Measurements from ENCODE around the gene IFRD2.

- TF ChIP-seq POLR2A (IDR thresholded peaks at IDR 0.05), result no peak
- TF ChIP-seq, protein P1, sequence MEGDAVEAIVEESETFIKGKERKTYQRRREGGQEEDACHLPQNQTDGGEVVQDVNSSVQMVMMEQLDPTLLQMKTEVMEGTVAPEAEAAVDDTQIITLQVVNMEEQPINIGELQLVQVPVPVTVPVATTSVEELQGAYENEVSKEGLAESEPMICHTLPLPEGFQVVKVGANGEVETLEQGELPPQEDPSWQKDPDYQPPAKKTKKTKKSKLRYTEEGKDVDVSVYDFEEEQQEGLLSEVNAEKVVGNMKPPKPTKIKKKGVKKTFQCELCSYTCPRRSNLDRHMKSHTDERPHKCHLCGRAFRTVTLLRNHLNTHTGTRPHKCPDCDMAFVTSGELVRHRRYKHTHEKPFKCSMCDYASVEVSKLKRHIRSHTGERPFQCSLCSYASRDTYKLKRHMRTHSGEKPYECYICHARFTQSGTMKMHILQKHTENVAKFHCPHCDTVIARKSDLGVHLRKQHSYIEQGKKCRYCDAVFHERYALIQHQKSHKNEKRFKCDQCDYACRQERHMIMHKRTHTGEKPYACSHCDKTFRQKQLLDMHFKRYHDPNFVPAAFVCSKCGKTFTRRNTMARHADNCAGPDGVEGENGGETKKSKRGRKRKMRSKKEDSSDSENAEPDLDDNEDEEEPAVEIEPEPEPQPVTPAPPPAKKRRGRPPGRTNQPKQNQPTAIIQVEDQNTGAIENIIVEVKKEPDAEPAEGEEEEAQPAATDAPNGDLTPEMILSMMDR (IDR thresholded peaks at IDR 0.05), result no peak
Observed at GRCh38 chr3:50325113-50325480, 32.9 kb upstream of the IFRD2 start.

All from upper lobe of left lung (tissue), 4 donors.